HG02870 (cell line): ENCODE data around the gene MRC2.
"Not testable (repeated sequence)": the region's sequence is repeated elsewhere in the genome, so short reads cannot be mapped to it uniquely, and the experiment has no call there.

Experiments used
- ATAC-seq: cut with Tn5 transposase; IDR thresholded peaks from one replicate; pipeline ENCODE4 v1.9.1; 2021; ENCODE audit warnings: mild to moderate bottlenecking, moderate library complexity; ENCODE audit not compliant: unreplicated experiment

The MRC2 gene

DNA sequence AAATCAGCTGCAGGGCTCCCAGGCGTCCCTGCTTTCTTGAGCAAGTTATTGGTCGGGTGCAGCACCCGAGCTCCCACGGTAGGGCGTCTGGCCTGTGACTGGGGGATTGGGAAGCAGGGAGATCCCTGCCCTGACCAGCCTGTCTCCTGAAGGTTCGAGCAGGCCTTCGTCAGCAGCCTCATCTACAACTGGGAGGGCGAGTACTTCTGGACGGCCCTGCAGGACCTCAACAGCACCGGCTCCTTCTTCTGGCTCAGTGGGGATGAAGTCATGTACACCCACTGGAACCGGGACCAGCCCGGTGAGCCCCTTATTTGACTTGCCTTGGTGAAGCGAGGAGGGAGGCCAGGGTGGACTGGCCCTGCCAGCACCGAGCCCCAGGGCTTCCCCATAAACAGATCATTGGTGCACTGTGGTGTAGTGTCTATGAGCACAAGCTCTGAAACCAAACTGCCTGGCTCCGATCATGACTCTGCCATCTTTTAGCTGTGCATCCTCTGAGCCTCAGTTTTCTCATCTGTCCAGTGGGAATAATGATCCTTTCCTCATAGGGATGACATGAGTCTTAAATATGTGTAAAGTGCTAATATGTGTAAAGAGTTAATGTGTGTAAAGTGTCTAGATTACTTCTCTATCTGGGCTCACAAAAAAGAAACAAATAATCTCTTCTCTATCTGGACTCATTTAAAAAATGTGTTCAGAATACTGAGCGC is 48.9 kb downstream of the MRC2 start:
- no peak for ATAC-seq

DNA sequence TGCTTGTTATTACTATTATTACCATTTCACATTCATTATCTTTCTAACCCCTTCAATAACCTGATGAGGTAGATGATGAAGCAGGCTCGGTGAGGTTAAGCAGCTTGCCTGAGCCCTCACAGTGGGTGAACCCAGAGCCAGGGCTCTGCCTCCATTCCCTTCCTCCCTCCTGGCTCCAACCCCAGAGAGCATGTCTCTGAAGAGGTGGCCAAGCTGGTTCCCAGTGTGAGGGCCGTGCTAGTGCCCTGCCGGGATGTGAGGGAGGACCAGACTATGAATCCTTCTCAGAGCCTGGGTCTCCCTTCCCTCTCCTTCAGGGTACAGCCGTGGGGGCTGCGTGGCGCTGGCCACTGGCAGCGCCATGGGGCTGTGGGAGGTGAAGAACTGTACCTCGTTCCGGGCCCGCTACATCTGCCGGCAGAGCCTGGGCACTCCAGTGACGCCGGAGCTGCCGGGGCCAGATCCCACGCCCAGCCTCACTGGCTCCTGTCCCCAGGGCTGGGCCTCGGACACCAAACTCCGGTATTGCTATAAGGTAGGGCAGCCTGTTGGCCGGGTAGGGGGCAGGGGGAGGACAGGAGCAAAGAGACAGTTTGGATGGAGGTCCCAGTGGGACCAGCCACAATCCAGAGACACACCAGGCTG is 49.6 kb downstream of the MRC2 start:
- ATAC-seq = no peak

DNA sequence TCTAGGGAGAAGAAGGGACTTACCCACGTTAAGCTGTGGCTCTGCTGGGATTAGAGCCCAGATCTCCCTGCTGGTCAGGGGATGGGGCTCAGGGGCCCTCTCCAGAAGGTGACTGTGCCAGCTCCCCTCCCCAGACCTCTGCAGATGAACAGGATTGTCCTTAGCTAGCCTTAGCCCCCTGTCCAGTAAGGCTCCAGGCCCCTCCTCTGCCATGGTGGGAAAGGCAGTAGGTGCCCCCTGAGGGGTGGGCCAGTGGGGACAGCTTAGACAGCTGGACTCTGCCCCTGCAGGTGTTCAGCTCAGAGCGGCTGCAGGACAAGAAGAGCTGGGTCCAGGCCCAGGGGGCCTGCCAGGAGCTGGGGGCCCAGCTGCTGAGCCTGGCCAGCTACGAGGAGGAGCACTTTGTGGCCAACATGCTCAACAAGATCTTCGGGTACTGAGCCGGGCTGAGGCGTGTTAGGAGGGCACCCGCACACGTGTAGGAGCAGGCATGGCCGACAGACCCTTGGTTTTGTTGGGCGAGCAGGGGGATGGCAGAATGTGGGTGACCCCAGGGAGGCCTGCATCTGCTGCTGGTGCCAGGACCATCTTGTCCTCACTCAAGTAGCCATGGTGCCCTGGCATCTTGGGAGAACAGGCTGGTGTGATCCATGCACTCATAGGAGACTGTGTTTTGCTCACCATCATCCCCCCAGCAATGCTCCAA is 50.9 kb downstream of the MRC2 start:
- ATAC-seq = no peak

DNA sequence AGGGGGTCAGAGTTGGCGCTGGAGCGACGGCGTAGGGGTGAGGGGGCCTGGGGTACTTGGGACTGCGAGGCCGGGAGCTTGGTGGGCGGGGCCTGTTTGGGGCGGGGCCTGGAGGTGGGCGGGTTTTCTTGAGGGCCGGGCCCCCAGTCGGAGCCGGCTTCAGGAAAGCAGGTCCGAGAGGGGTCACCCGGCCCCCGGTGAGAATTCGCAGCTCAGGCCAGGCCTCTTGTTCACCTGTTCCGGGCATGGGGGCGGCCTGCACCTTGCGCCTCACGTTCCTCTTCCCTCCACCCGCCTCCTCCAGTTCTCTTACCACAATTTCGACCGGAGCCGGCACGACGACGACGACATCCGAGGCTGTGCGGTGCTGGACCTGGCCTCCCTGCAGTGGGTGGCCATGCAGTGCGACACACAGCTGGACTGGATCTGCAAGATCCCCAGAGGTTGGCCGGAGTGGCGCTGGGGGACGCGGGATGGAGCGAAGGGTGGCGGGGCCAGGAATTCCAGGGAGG is 52.5 kb downstream of the MRC2 start:
- ATAC-seq = no peak

DNA sequence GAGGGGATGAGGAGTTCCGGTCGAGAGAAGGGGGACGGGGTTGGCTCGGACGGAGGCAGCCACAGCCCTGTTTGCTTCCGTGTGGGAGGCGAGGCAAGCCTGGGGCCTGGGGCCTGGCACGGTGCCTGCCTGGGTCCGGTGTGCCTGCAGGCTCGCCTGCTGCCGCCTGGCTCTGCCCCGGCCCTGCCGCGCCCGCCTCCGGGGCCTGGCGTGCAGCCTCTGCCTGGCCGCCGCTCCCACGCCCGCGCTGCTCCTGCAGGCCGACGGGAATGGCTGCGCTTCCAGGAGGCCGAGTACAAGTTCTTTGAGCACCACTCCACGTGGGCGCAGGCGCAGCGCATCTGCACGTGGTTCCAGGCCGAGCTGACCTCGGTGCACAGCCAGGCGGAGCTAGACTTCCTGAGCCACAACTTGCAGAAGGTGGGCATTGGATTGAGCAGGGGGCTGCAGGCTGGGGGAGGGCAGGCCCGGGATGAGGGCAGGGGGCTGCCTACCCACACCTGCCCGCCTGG is 53.1 kb downstream of the MRC2 start:
- no peak for ATAC-seq

DNA sequence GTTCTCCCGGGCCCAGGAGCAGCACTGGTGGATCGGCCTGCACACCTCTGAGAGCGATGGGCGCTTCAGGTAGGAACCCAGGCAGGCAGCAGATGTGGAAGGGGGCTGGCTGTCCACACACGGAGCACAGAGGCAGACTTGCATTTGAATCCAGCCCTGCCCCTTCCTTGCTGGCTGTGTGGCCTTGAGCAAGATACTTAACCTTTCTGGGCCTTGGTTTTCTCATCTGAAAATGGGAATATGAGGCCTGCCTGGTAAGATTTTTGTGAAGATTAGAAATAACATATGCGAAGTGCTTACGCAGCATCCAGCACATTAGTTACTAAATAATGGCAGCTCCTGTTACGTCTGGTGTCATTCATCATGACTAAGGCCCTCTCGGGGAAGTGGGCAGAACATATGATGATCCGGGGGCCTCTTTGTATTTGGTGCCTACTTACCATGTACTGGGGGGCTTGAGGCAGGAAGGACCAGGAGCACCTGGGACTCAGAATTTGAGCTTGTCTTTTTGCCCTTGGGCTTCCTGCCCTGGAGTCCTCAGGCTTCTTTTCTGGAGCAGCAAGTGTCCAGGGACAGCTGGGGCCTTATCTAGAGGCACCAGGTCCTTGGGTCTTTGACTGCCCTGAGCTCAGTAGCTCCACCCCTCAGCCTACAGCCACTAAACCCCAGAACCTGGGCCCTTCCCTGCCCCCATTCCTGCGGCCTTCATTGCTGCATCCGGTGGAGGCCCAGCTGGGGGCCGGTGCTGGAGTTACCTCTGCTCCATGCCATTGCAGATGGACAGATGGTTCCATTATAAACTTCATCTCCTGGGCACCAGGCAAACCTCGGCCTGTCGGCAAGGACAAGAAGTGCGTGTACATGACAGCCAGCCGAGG is 53.8 kb downstream of the MRC2 start:
- ATAC-seq = no peak

DNA sequence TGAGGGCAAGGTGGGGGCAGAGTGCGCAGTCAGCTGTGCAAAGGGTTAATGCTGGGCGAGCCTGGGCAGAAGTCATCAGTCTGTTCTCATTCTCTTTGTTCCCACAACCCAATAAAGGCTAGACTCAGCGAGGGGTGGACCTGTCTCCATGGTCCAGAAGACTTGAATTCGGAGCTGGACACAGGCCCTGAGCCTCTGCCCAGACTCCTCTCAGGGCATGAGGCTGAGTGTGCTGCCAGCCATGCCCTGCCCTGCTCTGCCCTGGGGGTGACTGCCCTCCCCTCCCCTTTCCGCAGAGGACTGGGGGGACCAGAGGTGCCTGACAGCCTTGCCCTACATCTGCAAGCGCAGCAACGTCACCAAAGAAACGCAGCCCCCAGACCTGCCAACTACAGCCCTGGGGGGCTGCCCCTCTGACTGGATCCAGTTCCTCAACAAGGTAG is 54.5 kb downstream of the MRC2 start:
- ATAC-seq = no peak

DNA sequence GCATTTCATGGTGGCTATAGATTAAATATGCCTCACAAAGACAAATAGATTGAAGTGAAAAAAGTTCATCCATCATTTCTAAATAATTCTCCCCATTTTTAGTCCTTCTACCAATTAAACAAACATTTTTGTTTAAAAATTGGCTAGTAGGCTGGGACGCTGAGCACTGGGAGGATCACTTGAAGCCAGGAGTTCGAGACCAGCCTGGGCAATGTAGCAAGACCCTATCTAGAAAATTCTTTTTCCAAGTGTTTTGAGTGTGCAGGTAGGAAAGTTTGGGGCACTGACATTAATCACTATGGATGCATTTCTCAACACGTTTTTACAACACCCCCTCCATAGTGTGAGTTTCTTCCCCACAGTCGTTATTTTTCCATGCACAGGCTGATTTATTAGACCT is 56.7 kb downstream of the MRC2 start:
- ATAC-seq = no peak

DNA sequence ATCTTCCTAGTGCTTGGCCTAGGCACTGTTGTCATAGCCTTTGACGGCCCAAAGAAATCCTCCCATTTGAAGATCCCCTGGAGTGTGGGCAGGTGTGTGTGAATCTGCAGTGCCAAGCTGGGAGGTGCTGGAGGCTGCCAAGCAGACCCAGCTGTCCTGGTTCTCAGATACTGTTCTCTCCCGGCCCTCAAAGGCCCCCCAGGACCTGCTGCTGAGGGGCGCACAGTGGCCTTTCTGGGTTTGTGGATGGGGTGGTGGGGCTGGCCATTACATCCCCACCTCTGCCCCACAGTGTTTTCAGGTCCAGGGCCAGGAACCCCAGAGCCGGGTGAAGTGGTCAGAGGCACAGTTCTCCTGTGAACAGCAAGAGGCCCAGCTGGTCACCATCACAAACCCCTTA is 60.5 kb downstream of the MRC2 start:
- no peak for ATAC-seq

DNA sequence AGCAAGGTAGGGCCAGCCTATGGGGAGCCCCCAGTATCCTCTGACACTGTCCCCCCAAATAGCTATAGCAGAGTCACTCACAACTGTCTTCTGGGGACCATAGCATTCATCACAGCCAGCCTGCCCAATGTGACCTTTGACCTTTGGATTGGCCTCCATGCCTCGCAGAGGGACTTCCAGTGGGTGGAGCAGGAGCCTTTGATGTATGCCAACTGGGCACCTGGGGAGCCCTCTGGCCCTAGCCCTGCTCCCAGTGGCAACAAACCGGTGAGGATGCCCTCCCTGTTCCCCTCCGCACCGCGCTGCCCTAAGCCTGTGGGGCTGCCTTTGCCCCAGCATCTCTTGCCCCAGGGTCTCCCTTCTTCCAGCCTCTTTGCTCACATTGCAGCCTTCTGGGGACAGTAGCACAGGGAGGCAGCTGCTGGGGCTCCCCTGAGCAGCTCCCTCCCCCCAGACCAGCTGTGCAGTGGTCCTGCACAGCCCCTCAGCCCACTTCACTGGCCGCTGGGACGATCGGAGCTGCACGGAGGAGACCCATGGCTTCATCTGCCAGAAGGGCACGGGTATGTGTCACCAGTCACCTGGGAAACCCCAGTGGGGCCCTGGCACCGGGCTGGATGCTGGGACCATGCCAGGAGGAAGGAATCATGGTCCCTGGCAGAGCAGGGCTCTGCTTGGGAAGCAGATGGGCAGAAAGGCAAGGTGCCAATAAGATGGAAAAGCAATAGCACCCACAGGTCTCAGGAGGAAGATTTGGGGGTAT is 61.1 kb downstream of the MRC2 start:
- no peak for ATAC-seq

DNA sequence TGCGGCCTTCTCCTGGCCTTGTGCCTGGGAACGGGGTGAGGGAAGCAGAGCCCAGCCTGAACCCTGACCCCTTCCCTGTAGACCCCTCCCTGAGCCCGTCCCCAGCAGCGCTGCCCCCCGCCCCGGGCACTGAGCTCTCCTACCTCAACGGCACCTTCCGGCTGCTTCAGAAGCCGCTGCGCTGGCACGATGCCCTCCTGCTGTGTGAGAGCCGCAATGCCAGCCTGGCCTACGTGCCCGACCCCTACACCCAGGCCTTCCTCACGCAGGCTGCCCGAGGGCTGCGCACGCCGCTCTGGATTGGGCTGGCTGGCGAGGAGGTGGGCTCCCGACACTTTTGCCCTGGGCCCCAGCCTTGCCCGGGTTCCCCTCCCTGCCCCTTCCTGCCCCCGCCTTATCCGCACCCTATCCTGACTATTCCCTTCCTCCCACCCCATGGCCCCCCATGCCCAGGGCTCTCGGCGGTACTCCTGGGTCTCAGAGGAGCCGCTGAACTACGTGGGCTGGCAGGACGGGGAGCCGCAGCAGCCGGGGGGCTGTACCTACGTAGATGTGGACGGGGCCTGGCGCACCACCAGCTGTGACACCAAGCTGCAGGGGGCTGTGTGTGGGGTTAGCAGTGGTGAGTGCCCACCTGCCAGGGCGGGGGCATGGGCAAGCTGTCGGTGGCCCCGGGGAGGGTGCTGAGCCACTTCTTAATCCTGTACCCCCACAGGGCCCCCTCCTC is 62.1 kb downstream of the MRC2 start:
- ATAC-seq = no peak

DNA sequence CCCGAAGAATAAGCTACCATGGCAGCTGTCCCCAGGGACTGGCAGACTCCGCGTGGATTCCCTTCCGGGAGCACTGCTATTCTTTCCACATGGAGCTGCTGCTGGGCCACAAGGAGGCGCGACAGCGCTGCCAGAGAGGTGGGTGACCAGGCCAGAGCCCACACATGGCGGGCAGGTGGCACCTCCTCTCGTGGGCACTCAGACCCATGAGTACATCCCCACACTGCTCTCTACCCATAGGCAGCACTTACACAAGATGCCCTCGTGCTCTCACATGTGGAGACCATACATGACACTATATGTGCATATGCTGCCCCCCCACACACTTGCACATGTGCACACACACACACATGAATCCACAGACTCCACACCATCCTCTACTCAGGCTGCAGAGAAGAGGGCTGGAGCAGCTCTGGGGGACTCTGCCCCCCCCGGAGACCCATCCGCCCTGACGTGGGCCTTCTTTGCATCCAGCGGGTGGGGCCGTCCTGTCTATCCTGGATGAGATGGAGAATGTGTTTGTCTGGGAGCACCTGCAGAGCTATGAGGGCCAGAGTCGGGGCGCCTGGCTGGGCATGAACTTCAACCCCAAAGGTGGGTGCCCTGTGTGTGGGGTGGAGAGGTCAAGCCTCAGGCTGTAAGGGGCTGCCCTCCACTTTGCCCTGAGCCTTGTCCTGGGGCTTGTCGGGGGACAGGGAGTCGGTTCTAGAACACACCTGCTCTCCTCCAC is 62.9 kb downstream of the MRC2 start:
- no peak for ATAC-seq

DNA sequence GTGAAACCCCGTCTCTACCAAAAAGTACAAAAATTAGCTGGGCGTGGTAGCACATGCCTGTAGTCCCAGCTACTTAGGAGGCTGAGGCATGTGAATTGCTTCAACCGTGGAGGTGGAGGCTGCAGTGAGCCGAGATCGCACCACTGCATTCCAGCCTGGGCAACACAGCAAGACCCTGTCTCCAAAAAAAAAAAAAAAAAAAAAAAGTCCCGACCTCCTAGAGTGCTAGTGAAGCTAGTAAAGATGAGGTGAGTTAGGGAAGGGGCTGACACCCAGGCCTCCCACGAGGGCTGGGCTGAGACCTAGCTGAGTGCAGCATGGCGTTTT is 64.1 kb downstream of the MRC2 start:
- not testable (repeated sequence) for ATAC-seq

DNA sequence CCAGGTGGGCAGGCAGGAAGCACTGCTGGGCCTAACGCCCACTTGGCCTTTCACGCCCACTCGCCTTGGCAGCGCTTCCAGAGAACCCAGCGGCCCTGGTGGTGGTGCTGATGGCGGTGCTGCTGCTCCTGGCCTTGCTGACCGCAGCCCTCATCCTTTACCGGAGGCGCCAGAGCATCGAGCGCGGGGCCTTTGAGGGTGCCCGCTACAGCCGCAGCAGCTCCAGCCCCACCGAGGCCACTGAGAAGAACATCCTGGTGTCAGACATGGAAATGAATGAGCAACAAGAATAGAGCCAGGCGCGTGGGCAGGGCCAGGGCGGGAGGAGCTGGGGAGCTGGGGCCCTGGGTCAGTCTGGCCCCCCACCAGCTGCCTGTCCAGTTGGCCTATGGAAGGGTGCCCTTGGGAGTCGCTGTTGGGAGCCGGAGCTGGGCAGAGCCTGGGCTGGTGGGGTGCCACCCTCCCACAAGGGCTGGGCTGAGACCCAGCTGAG is 64.7 kb downstream of the MRC2 start:
- ATAC-seq = no peak

DNA sequence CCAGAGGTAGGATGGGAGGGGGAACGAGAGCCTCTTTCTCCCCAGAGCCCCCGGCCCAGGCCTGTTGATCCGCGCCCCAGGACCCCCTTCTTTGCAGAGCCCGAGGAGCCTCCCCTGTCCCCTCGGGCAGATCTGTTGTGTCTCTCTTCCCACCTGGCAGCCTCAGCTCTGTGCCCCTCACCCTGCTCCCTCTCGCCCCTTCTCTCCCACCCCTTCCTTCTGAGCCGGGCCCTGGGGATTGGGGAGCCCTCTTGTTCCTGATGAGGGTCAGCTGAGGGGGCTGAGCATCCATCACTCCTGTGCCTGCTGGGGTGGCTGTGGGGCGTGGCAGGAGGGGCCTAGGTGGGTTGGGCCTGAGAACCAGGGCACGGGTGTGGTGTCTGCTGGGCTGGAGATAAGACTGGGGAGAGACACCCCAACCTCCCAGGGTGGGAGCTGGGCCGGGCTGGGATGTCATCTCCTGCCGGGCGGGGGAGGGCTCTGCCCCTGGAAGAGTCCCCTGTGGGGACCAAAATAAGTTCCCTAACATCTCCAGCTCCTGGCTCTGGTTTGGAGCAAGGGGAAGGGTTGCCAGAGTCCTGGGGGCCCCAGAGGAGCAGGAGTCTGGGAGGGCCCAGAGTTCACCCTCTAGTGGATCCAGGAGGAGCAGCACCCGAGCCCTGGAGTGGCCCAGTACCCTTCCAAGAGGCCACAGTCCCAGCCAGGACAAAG is 65.4 kb downstream of the MRC2 start:
- no peak for ATAC-seq

DNA sequence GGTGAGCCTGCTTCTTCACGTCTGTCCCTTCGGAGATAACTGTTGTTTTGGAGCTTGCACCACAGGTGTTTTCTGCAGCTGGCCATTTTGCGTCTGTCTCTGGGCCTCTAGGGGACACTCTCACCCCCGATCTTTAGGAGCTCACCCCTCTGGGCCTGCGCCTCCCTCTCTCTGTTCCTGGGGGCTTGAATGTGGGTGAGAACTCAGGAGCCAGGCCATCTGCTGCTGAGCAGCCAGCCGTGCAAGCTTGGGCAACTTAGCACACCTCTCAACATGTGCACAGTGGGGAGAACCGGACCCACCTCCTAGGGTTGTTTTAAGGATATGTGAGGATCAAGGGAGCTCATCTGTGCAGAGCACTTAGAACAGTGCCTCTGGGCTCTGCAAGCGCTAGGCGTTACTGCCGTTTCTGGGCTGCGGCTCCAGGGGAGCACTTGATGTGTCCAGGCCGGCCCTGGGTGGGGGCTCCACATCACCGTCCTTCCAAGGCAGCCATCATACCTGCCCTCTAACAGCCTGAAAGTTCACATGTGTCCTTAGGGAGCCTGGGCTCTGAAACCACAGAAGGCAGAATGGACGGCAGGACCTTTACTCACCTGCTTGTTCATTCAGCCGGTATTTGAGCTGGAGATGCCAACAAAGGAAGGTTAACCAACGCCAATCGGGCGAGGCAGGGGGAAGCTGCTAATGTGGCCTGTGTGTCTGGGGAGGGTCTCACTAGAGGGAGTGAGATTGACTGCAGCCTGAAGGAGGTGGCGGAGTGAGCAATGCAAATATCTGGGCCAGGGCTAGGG is 66.3 kb downstream of the MRC2 start:
- no peak for ATAC-seq

DNA sequence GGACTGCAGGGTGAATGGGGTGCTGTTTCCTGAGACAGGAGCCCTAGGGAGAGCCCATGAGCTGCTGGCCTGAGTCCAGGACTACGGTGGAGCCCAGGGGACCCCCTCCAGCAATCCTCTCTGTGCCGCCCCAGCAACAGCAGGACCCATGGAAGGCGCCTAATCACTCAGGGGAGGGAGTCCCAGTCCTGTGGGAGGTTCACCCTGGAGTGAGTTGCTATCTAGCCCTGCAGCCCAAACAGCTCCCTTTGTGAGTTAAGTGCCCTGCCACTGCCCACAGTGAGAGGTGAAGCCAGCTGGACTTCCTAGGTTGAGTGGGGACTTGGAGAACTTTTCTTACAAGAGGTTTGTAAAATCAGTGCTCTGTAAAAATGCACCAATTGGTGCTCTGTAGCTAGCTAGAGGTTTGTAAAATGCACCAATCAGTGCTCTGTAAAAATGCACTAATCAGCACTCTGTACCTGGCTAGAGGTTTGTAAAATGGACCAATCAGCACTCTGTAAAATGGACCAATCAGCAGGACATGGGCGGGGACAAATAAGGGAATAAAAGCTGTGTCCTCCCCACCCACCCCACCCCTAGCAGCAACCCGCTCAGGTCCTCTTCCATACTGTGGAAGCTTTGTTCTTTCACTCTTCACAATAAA is 67.7 kb downstream of the MRC2 start:
- not testable (repeated sequence) for ATAC-seq
